Heart left ventricle (tissue), 13 donors: ENCODE measurements around the gene WHRN.

Source experiments
- CTCF ChIP-seq, 12 donors: fragments of 200-600 bp; sonication (generic) in 4 of 12; IDR thresholded peaks; one replicate each; pipeline versions ENCODE4 v1.5.0 to v1.8.0; 2018 to 2022; ENCODE audit warnings: antibody characterized with exemption in 12 of 12, mild to moderate bottlenecking in 5 of 12
- POLR2A ChIP-seq, 2 donors: fragments of 450-650 bp; IDR thresholded peaks; one replicate each; pipeline ENCODE4 v1.6.1; 2017; ENCODE audit warnings: antibody characterized with exemption in 2 of 2, mild to moderate bottlenecking in 2 of 2, moderate library complexity in 2 of 2
- donor health status: ischemic (EF 13 %, LVEDD 7.1; RV severe dilation, severe dysfunction).
- donor health status: DM: no; HTN: yes; CAD: no.
- donor health status: DM: no; HTN: no; CAD: no.
- donor health status: ischemic (EF 25% LVEDD 6.9; RV normal size, moderate dysfunction).
- donor health status: ischemic (EF 25% LVEDD 5.7; RV mildly dilated, moderate dysfunction).
- donor health status: ischemic (EF 35%, LVEDD 5.7; RV mildly dilated, moderate dysfunction).
- donor health status: nonischemic (EF 11% LVEDD 7.7; RV severe dilation, severe dysfunction).
- donor health status: DM: yes; HTN: yes; CAD: no.
- donor health status: PGD.
- donor health status: ischemic (EF 29% LVEDD 5.4; RV normal size, mild dysfunction).
- donor health status: nonischemic (EF 23%, LVEDD 6.1; RV moderate dilation, normal function).

- no peak for TF ChIP-seq CTCF (IDR thresholded peaks at IDR 0.05)
- no peak for TF ChIP-seq POLR2A (IDR thresholded peaks at IDR 0.05)
Observed at GRCh38 chr9:114411452-114411851, 93.8 kb downstream of the WHRN start.
